Activated B cell treated with CpG ODN at 0.5 μM for 24 hours (primary cell): ENCODE measurements around the gene SLC25A25. TPM values are rescaled to one million over a fixed set of nuclear protein-coding genes. Genes with fewer than 3 reads are reported as not detected.

Source experiments
- ATAC-seq: fragments of 200-7000 bp; cut with Tn5 transposase; one replicate; pipeline ENCODE4 v1.10.0; 2021; ENCODE audit warnings: low read depth, mild to moderate bottlenecking, moderate library complexity
- CTCF ChIA-PET: fragments of 350-600 bp; sonication (Branson Sonifier 250); formaldehyde crosslinking; loops from one replicate; lab custom pipeline; 2021; ENCODE audit warnings: antibody characterized with exemption; lab: Charles Lee
- POLR2A ChIA-PET: fragments of 350-600 bp; sonication (Branson Sonifier 250); formaldehyde crosslinking; loops from one replicate; lab custom pipeline; 2021; ENCODE audit warnings: antibody characterized with exemption; lab: Charles Lee
- DNase-seq: peaks from one replicate; pipeline ENCODE4 v3.0.0; 2022
- H3K27ac Mint-ChIP-seq: one replicate; pipeline ENCODE4 v1.8.0; 2020; ENCODE audit warnings: mixed read lengths
- H3K27me3 Mint-ChIP-seq: one replicate; pipeline ENCODE4 v1.8.0; 2021; ENCODE audit warnings: mixed read lengths
- H3K36me3 Mint-ChIP-seq: one replicate; pipeline ENCODE4 v1.8.0; 2021; ENCODE audit warnings: low read depth, mixed read lengths
- H3K4me1 Mint-ChIP-seq: one replicate; pipeline ENCODE4 v1.8.0; 2021; ENCODE audit warnings: mixed read lengths
- H3K4me3 Mint-ChIP-seq: one replicate; pipeline ENCODE4 v1.8.0; 2020; ENCODE audit warnings: mild to moderate bottlenecking, mixed read lengths
- H3K9me3 Mint-ChIP-seq: one replicate; pipeline ENCODE4 v1.8.0; 2020; ENCODE audit warnings: mixed read lengths
- intact Hi-C: fragments of 100-400 bp; cut with micrococcal nuclease; formaldehyde crosslinking; loops from one replicate; pipeline ENCODE4 v1.15.1; 2024
- total RNA-seq: library from RNA; stranded (reverse); gene quantifications from 2 replicates; pipeline ENCODE4 v1.2.3, GENCODE V29; 2022
- TF ChIP-seq, protein P1 (sequence below): fragments of 200-600 bp; IDR thresholded peaks from one replicate; pipeline ENCODE4 v1.8.0; 2022; ENCODE audit warnings: antibody characterized with exemption, mild to moderate bottlenecking

The SLC25A25 gene
- total RNA-seq, 1 donor from 2014 or later = 9.4 TPM

DNA sequence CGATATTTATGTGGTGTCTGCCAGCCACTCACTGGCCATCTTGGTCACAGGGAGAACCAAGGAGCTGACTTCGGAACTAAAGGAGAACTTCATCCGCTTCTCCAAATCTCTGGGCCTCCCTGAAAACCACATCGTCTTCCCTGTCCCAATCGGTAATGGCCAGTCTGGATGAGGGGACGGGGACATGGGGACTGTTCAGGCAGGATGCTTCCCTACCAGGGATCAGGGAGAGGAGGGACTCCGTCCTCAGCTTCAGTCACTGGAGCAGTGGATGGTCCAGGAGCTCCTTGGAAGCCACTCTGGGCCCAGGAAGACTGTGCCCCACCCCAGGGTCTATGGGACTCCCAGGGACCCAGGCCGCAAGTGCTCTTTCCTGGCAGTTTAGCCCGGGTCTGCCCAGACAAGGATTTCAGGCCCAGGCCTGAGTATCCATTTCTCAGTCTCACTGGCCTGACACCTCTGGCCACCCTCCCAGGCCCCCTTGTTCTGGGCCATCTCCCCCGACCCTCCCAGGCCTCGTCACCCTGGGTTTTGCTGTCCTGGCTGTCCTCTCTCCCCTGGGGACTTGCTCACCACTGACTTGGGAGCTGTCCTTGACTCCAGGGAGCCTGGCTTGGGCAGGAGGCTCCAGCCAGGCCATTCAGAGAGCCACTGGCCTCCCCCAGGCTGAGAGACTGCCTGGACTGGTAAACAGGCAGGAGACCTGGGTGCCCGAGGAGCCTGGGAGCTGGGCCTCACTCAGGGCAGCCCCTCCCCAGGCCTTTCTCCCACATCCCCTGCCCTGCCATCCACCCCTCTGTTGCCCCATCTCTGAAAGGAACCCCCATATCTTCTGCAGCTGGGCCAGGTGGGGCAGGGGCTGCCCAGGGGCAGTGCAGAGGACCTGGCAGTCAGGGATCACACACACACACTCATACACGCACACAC lies 84.4 kb downstream of the SLC25A25 start:
- DNase-seq = no peak
- no peak overlapping the region for H3K4me3 Mint-ChIP-seq
- H3K4me1 Mint-ChIP-seq = no peaks in the 10 kb centered on the region
- peaks cover 3% of the 10 kb centered on the region for H3K27me3 Mint-ChIP-seq
- ChIA-PET CTCF (no interaction called here), POLR2A (no interaction called here)
- H3K9me3 Mint-ChIP-seq = no peaks in the 10 kb centered on the region
- TF ChIP-seq, protein P1, sequence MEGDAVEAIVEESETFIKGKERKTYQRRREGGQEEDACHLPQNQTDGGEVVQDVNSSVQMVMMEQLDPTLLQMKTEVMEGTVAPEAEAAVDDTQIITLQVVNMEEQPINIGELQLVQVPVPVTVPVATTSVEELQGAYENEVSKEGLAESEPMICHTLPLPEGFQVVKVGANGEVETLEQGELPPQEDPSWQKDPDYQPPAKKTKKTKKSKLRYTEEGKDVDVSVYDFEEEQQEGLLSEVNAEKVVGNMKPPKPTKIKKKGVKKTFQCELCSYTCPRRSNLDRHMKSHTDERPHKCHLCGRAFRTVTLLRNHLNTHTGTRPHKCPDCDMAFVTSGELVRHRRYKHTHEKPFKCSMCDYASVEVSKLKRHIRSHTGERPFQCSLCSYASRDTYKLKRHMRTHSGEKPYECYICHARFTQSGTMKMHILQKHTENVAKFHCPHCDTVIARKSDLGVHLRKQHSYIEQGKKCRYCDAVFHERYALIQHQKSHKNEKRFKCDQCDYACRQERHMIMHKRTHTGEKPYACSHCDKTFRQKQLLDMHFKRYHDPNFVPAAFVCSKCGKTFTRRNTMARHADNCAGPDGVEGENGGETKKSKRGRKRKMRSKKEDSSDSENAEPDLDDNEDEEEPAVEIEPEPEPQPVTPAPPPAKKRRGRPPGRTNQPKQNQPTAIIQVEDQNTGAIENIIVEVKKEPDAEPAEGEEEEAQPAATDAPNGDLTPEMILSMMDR = no peak
- no peak for ATAC-seq
- intact Hi-C loops = no loop called here
- H3K27ac Mint-ChIP-seq = no peak overlapping the region
- no peaks in the 10 kb centered on the region for H3K36me3 Mint-ChIP-seq

DNA sequence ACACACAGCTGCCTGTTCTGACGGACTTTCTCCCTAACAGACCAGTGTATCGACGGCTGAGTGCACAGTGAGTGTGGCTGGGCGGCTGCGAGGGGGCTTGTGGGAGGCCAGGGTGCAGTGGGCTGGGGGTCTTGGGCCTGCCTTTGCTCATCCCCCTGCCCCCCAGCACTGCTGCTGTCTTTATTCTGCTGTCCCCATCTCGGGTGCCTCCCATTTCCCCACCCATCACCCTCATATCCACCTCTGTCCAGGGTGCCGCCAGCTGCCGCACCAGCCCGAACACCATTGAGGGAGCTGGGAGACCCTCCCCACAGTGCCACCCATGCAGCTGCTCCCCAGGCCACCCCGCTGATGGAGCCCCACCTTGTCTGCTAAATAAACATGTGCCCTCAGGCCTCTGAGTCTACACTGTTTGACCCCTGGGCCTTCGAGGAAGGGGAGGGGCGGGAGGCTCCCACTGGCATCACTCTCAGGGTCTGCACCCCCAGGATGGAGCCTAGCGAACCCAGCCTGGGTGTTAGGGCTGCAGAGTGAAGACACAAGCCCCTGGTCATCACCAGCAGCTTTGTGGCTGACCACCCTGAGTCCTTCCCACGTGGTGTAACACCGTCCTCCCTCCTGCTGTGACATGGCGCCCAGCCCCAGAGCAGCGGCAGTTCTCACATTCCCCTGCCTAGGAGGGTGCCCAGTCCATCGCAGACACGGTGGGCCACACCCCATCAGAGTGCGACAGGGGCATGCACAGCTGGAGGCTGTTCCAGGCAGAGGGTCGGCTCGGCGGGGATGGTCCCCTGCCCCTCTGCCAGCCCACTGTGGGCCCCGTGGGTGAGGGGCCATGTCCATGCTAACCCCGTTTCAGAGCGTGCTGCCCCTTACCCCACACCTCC lies 85.3 kb downstream of the SLC25A25 start:
- TF ChIP-seq, protein P1 = no peak
- ChIA-PET POLR2A (no interaction called here), CTCF (no interaction called here)
- H3K27me3 Mint-ChIP-seq = peaks cover 3% of the 10 kb centered on the region
- H3K27ac Mint-ChIP-seq = no peak overlapping the region
- DNase-seq = no peak
- intact Hi-C loops = no loop called here
- no peak overlapping the region for H3K4me3 Mint-ChIP-seq
- H3K4me1 Mint-ChIP-seq = no peaks in the 10 kb centered on the region
- H3K36me3 Mint-ChIP-seq = no peaks in the 10 kb centered on the region
- H3K9me3 Mint-ChIP-seq = no peaks in the 10 kb centered on the region
- ATAC-seq = no peak

DNA sequence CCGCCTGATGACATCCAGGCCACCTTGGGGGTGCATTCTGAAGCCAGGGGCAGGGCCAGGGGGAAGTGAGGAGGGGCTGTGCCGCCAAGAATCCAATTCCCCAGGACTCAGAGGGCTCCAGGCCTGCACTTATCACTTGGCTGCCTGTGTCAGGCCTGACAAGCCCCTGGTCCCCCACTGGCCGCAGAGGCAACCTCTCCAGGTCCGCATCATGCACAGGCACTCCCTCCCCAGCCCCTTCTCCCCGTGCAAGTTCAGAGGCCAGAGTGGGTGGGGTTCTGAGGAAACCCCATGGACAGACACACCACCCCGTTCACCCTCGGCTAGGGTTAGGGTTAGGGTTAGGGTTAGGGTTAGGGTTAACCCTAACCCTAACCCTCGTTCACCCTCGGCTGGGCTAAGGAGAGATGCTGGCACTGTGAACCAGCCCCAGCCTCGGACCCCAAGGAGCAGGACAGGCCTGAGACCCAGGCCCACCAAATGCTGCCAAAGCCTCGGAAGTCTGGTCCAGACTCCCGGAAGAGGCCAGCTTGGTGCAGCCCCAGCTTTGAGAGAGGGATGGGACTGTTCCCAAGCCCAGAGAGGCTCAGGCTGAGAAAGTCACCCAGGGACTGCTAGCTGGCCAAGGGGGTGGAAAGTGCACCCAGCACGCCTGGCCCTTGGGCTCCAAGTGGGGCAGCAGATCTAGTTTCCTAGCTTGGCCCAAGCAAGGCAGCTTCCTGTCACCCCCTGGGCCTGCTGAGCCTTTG lies 86.1 kb downstream of the SLC25A25 start:
- ATAC-seq (no peak), DNase-seq (no peak)
- CTCF ChIA-PET = no interaction called here
- intact Hi-C loops = no loop called here
- Mint-ChIP-seq H3K27me3 (peaks cover 3% of the 10 kb centered on the region), H3K4me3 (no peak overlapping the region), H3K4me1 (no peaks in the 10 kb centered on the region), H3K9me3 (no peaks in the 10 kb centered on the region), H3K36me3 (no peaks in the 10 kb centered on the region), H3K27ac (no peak overlapping the region)
- TF ChIP-seq, protein P1 = no peak
- POLR2A ChIA-PET = no interaction called here

DNA sequence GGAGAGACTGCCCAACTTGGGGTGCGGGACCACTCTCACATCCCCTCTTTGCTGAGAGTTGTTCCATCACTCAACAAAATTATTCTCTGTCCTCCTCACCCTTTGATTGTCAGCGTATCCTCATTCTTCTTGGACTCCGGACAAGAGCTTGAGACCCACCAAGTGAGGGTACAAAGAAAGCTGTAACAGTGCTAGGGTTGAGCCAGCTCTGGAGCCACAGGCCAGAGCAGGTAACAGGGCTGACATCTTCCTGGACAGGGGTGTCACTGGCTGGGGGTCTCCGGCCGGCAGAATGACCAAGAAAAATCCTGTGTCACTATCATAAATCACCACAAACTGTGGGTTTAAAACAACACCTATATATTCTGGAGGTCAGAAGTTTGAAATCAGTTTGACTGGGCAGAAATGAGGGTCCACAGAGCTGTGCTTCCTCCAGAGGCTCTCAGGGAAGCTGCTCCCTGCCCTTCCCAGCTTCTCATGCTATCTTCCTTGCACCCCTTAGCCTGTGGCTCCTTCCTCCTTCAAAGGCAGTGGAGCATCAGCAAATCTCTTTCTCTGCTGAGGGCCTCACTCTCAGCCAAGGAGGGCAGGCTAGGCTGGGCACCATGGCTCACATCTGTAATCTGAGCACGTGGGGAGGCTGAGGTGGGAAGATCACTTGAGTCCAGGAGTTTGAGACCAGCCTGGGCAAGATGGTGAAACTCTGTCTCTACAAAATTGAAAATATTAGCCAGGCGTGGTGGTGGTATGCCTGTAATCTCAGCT lies 87.9 kb downstream of the SLC25A25 start:
- POLR2A ChIA-PET = no interaction called here
- DNase-seq = no peak
- H3K27ac Mint-ChIP-seq = peak overlapping the region; percentile 16

More for the DNA sequence above, 87.9 kb downstream of the SLC25A25 start:
- Mint-ChIP-seq H3K4me1 (peaks cover 6% of the 10 kb centered on the region), H3K9me3 (no peaks in the 10 kb centered on the region), H3K36me3 (no peaks in the 10 kb centered on the region), H3K4me3 (no peak overlapping the region), H3K27me3 (peaks cover 2% of the 10 kb centered on the region)
- intact Hi-C loops = no loop called here
- ATAC-seq = no peak
- TF ChIP-seq, protein P1 = no peak
- CTCF ChIA-PET = interaction anchor here (0.5 to 1.8 kb wide), 2 partner anchors 38 to 438 kb away, joined by 3 to 4 read pairs; no protein-coding TSS in a partner anchor

Other genes with a start within 250 kb of the SLC25A25 start
- 4.8 and 6.1 TPM in 2 replicates for gene ENG, start 213.6 kb upstream of the SLC25A25 start, total RNA-seq
- gene AK1, start 190.6 kb upstream of the SLC25A25 start, total RNA-seq = 6.9 and 8.1 TPM in 2 replicates
- gene ST6GALNAC6, start 168.6 kb upstream of the SLC25A25 start, total RNA-seq = 39.9 and 47.5 TPM in 2 replicates
- 71.3 and 85.4 TPM in 2 replicates for gene ST6GALNAC4, start 151.2 kb upstream of the SLC25A25 start, total RNA-seq
- gene PIP5KL1, start 137.5 kb upstream of the SLC25A25 start, total RNA-seq = 1.7 and 1.8 TPM in 2 replicates
- gene DPM2, start 130.4 kb upstream of the SLC25A25 start, total RNA-seq = 41.4 and 50.6 TPM in 2 replicates
- gene EEIG1, start 87.2 kb upstream of the SLC25A25 start, total RNA-seq = 65.8 and 88.1 TPM in 2 replicates
- 10.4 and 11.1 TPM in 2 replicates for gene NAIF1, start 912 bp upstream of the SLC25A25 start, total RNA-seq
- gene PTGES2, start 59.5 kb downstream of the SLC25A25 start, total RNA-seq = 86.7 and 89.2 TPM in 2 replicates
- gene LCN2, start 81.2 kb downstream of the SLC25A25 start, total RNA-seq = not detected in 2 replicates
- 47.7 and 53.6 TPM in 2 replicates for gene BBLN, start 92.0 kb downstream of the SLC25A25 start, total RNA-seq
- 142 and 160 TPM in 2 replicates for gene CIZ1, start 123.3 kb downstream of the SLC25A25 start, total RNA-seq
- 0.81 and 0.86 TPM in 2 replicates for gene DNM1, start 135.1 kb downstream of the SLC25A25 start, total RNA-seq
- 46.0 and 53.5 TPM in 2 replicates for gene GOLGA2, start 207.8 kb downstream of the SLC25A25 start, total RNA-seq
- 7.2 and 10.4 TPM in 2 replicates for gene SWI5, start 208.0 kb downstream of the SLC25A25 start, total RNA-seq